Thyroid gland (tissue), 4 donors: ENCODE results near the gene DYNLT1.

Experiments used
- POLR2A ChIP-seq, 2 donors: fragments of 450-650 bp; IDR thresholded peaks; one replicate each; pipeline ENCODE4 v1.6.1; 2017; ENCODE audit warnings: antibody characterized with exemption in 2 of 2, mild to moderate bottlenecking in 2 of 2, moderate library complexity in 1 of 2
- TF ChIP-seq, protein P1 (sequence below), 6 experiments: fragments of 200-600 bp in 3 of 6; fragments of 450-650 bp in 3 of 6; sonication (generic) in 3 of 6; IDR thresholded peaks; one replicate each; pipeline ENCODE4 v1.5.1; 2016 to 2019; ENCODE audit warnings: antibody characterized with exemption in 6 of 6, mild to moderate bottlenecking in 2 of 6, inconsistent platforms in 1 of 6, moderate library complexity in 1 of 6

- no peak for TF ChIP-seq POLR2A (IDR thresholded peaks at IDR 0.05)
- TF ChIP-seq, protein P1, sequence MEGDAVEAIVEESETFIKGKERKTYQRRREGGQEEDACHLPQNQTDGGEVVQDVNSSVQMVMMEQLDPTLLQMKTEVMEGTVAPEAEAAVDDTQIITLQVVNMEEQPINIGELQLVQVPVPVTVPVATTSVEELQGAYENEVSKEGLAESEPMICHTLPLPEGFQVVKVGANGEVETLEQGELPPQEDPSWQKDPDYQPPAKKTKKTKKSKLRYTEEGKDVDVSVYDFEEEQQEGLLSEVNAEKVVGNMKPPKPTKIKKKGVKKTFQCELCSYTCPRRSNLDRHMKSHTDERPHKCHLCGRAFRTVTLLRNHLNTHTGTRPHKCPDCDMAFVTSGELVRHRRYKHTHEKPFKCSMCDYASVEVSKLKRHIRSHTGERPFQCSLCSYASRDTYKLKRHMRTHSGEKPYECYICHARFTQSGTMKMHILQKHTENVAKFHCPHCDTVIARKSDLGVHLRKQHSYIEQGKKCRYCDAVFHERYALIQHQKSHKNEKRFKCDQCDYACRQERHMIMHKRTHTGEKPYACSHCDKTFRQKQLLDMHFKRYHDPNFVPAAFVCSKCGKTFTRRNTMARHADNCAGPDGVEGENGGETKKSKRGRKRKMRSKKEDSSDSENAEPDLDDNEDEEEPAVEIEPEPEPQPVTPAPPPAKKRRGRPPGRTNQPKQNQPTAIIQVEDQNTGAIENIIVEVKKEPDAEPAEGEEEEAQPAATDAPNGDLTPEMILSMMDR (IDR thresholded peaks at IDR 0.05), result no peak
These were observed 1.7 kb upstream of the DYNLT1 start for GRCh38 chr6:158646023-158646910.
